Cerebellar nuclear complex (tissue), 1 donor: ENCODE data around the gene SCGB1D4.
"Not testable (repeated sequence)": the region's sequence is repeated elsewhere in the genome, so short reads cannot be mapped to it uniquely, and the experiment has no call there.

ENCODE experiments used
- DNase-seq, 2 experiments: peaks; one replicate each; lab custom pipeline; 2025; lab: John Stamatoyannopoulos, UW

Gene SCGB1D4, protein sequence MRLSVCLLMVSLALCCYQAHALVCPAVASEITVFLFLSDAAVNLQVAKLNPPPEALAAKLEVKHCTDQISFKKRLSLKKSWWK

GRCh38 chr11:62298975-62299374, at the start of gene SCGB1D4:
Gene SCGB1D4, minus strand, starts transcription at chr11:62299075. Its CDS starts 65 bp downstream, at chr11:62299010.
- no peak for DNase-seq

GRCh38 chr11:62345861-62346260, 47.0 kb upstream of the SCGB1D4 start:
- no peak for DNase-seq

DNA sequence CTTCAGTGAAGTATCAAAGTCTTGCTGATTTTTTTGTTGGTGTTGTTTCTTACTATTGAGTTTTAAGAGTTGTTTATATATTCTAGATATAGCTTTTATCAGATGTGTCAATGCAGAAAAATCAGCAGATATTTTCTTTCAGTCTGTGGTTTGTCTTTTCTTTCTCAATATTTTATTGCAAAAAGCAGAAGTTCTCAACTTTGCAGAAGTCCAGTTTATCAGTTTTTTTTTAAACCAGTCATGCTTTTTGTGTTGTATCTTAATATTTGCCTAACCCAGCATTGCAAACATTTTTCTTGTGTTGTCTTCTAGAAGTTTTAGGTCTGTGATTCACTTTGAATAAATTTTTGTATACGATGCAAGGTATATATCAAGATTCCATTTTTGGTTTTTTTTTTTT, 45.3 kb upstream of the SCGB1D4 start:
- DNase-seq, result no peak

DNA sequence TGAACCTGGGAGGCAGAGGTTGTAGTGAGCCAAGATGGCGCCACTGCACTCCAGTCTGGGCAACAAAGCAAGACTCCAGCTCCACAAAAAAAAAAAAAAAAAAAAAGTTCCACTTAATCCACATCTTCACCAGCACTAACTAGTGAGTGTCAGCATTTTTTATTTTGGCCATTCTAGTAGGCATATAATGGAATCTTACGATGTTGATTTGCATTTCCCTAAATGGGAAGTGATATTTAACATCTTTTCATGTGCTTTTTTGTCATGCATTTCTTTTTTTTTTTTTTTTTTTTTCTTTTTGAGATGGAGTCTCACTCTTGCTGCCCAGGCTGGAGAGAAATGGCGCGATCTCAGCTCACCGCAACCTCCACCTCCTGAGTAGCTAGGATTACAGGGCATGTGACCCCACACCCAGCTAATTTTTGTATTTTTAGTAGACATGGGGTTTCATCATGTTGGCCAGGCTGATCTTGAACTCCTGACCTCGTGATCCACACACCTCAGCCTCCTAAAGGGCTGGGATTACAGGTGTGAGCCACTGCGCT, 44.8 kb upstream of the SCGB1D4 start:
- not testable (repeated sequence) for DNase-seq

DNA sequence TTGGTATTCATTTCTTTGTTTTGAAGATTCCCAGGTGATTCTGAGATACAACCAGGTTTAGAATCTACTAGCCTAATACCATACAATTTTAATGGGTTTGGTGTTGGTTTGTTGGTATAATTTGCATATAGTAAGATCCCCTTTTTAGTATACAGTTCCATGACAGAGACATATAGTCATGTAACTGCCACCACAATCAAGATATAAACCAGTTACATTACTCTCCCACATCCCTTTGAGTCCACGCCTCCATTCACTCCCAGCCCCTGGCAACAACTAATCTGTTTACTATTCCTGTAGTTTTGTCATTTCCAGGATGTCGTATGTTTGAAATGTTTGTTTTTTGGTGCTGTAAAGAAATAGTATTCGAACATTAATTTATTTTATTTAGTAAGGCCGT, 42.7 kb upstream of the SCGB1D4 start:
- DNase-seq, result no peak

- DNase-seq, result peak in 1 of 2 experiments; percentile 55
Observed at GRCh38 chr11:62340269-62340901, 41.5 kb upstream of the SCGB1D4 start.

GRCh38 chr11:62338218-62338617, 39.3 kb upstream of the SCGB1D4 start:
- no peak for DNase-seq

DNA sequence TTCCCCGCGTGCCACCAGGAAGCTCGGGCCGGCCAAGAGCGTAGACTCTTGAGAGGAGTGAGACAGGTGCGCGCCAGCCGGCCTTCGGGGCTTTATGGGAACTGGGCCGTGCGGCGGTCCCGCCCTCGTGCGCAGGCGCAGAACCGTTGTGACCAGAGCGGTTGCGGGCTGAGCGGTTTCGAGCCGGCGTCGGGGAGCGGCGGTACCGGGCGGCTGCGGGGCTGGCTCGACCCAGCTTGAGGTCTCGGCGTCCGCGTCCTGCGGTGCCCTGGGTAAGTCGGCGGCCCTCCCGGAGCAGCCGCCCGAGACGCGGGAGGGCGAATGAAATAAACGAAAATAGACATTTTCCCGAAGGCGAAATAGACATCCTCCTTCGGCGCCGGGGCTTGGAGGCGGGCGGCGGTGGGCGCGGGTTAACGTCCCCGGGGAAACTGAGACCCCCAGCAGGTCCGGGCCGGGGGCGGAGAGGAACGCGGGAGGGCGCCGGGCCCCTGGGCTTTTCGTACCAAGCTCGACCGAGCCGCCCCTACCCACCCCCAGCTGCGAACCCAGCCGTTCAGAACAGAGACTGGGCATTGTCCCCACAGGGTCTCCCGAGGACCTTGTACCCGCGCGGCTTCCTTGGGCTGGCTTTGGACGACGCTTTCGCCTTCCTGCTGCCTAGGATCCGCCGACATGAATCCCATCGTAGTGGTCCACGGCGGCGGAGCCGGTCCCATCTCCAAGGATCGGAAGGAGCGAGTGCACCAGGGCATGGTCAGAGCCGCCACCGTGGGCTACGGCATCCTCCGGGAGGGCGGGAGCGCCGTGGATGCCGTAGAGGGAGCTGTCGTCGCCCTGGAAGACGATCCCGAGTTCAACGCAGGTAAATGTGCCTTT, 38.7 kb upstream of the SCGB1D4 start, which contains the start of gene ASRGL1:
Gene ASRGL1 (plus strand): TSS at position 146 of the 879 bp plus-strand sequence. CDS start 530 bp downstream, at position 676.
- DNase-seq, result peak in 1 of 2 experiments; percentile 26

DNA sequence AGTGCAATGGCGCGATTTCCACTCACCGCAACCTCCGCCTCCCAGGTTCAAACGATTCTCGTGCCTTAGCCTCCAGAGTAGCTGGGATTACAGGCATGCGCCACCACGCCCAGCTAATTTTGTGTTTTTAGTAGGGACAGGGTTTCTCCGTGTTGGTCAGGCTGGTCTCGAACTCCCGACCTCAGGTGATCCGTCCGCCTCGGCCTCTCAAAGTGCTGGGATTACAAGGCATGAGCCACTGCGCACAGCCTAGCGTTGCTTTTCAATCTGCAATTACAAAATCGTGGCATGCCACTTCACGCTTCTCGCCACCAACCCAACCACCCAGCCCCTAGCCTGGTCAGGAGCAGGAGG, 38.1 kb upstream of the SCGB1D4 start:
- not testable (repeated sequence) for DNase-seq

DNA sequence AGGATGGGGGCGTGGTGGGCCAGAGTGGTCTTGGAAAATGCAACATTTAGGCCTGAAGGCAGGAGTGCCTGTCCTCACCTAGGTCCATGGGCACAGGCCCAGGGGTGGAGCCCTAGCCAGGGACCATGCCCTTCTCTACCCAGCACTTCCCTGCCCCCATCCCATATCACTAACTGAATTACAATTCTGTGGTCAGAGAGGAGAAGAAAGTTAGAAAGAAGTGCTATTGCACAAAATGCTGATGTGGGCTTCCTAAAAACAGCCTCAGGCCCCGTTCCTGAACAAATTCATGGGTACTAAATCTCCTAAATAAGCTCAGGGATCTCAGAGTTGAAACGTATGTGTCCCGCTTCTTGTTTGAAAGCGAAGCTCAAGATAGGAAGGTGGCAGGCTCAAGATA, 34.9 kb upstream of the SCGB1D4 start:
- no peak for DNase-seq

- not testable (repeated sequence) for DNase-seq
Observed at GRCh38 chr11:62331264-62331663, 32.4 kb upstream of the SCGB1D4 start.

DNA sequence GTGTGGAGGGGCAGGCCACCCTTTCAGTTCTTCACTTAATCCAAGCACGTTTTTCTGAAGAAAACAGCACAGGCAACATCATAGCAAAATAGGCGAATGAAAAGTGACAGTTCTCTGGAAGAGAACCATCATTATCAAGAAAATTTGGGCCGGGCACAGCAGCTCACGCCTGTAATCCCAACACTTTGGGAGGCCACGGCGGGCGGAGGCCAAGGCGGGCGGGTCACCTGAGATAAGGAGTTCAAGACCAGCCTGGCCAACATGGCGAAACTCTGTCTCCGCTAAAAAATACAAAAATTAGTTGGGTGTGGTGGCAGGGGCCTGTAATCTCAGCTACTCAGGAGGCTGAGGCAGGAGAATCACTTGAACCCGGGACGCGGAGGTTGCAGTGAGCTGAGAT, 28.7 kb upstream of the SCGB1D4 start:
- DNase-seq, result not testable (repeated sequence)

DNA sequence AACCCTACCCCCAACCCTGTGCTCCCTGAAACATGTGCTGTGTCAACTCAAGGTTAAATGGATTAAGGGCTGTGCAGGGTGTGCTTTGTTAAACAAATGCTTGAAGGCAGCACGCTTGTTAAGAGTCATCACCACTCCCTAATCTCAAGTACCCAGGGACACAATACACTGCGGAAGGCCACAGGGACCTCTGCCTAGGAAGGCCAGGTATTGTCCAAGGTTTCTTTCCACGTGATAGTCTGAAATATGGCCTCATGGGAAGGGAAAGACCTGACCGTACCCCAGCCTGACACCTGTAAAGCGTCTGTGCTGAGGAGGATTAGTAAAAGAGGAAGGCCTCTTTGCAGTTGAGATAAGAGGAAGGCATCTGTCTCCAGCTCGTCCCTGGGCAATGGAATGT, 27.8 kb upstream of the SCGB1D4 start:
- not testable (repeated sequence) for DNase-seq

GRCh38 chr11:62325781-62326180, 26.9 kb upstream of the SCGB1D4 start:
- not testable (repeated sequence) for DNase-seq

GRCh38 chr11:62324731-62325556, 26.1 kb upstream of the SCGB1D4 start:
- no peak for DNase-seq

GRCh38 chr11:62322524-62322923, 23.6 kb upstream of the SCGB1D4 start:
- DNase-seq, result no peak

- no peak for DNase-seq
Observed at GRCh38 chr11:62315431-62315830, 16.6 kb upstream of the SCGB1D4 start.

DNA sequence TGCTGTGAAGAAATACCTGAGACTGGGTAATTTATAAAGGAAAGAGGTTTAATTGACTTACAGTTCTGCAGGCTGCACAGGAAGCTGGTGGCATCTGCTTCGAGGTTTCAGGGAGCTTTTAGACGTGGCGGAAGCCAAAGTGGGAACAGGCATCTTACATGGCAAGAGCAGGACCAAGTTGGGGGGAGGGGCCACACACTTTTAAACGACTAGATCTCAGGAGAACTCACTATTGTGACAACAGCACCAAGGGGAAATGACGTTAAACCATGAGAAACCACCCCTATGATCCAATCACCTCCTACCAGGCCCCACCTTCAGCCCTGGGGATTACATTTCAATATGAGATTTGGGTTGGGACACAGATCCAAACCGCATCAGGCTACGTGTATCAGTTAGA, 11.1 kb upstream of the SCGB1D4 start:
- no peak for DNase-seq

DNA sequence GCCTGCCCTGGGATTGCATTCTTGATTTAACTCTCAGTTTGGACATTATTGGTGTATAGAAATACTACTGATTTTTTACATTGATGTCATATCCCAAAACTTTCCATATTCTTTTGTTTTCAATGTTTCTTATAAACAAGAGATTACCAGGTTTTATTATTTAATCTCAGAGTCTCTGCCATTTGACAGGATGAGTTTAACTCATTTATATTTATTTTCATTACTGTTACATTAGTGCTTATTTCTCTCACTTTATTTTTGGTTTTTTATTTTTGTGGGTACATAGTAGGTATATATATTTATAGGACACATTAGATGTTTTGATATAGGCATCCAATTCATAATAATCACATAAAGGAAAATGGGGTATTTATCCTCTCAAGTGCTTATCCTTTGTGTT, 9.1 kb upstream of the SCGB1D4 start:
- no peak for DNase-seq

DNA sequence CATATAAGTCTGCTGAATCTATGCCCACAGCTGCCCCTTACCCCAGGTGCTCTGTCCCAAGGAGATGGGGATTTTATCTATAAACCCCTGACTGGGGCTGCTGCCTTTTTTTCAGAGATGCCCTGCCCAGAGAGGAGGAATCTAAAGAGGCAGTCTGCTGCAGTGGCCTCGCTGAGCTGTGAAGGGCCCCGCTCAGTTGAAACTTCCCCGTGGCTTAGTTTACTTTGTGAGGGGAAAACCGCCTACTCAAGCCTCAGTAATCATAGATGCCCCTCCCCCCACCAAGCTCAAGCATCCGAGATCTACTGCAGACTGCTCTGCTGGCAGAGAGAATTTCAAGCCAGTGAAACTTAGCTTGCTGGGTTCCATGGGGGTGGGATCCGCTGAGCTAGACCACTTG, 7.4 kb upstream of the SCGB1D4 start:
- DNase-seq, result no peak

GRCh38 chr11:62295504-62295903, 3.4 kb downstream of the SCGB1D4 start:
- no peak for DNase-seq

GRCh38 chr11:62280452-62280851, 18.4 kb downstream of the SCGB1D4 start:
- DNase-seq, result no peak
